PC-9 (cell line): Measurements from ENCODE around the gene CLIC1. TPM values are rescaled to one million over a fixed set of nuclear protein-coding genes. Genes with fewer than 3 reads are reported as not detected.
A peak's percentile ranks its signal among the peaks of the same experiment; 100 is the strongest.

Source experiments
- BruUV-seq: library from RNA; stranded (reverse); fragments of 400-500 nt; replicated peaks from 2 replicates; lab custom pipeline; 2021; lab: Mats Ljungman, UMichigan
- CTCF ChIA-PET: fragments of 300-600 bp; sonication (Branson Sonifier 250); formaldehyde crosslinking; loops from one replicate; lab custom pipeline; 2022; ENCODE audit warnings: antibody characterized with exemption; lab: Charles Lee
- POLR2A ChIA-PET: fragments of 300-600 bp; sonication (Branson Sonifier 250); formaldehyde crosslinking; loops from one replicate; lab custom pipeline; 2022; ENCODE audit warnings: antibody characterized with exemption; ENCODE audit not compliant: unreplicated experiment; lab: Charles Lee
- DNase-seq, 2 experiments: peaks; one replicate each; pipeline versions ENCODE4 v3.0.0 to v3.0.0-alpha.2; 2015 to 2022; ENCODE audit warnings: mixed read lengths in 1 of 2
- H2AFZ ChIP-seq: fragments of 200-600 bp; sonication (generic); 2 replicates; pipeline ENCODE4 v1.8.1; 2017; ENCODE audit warnings: antibody characterized with exemption
- H3F3A ChIP-seq: fragments of 200-600 bp; sonication (generic); 2 replicates; pipeline ENCODE4 v1.8.1; 2017; ENCODE audit warnings: antibody characterized with exemption, mild to moderate bottlenecking, low read depth; ENCODE audit not compliant: insufficient read depth
- H3K27ac ChIP-seq: fragments of 200-600 bp; sonication (generic); 2 replicates; pipeline ENCODE4 v1.6.1; 2016; ENCODE audit warnings: mixed run types
- H3K27me3 ChIP-seq: fragments of 200-600 bp; sonication (generic); 2 replicates; pipeline ENCODE4 v1.6.1; 2016; ENCODE audit warnings: low read depth, mixed run types; ENCODE audit not compliant: insufficient read depth
- H3K36me3 ChIP-seq: fragments of 200-600 bp; sonication (generic); 2 replicates; pipeline ENCODE4 v1.6.1; 2016; ENCODE audit warnings: low read depth, mixed run types
- H3K4me1 ChIP-seq: fragments of 200-600 bp; sonication (generic); replicated peaks from 2 replicates; pipeline ENCODE4 v1.6.1; 2016; ENCODE audit warnings: mixed run types; ENCODE audit not compliant: insufficient read depth
- H3K4me2 ChIP-seq: fragments of 200-600 bp; sonication (generic); 2 replicates; pipeline ENCODE4 v1.6.1; 2017; ENCODE audit warnings: mixed run types
- H3K4me3 ChIP-seq: fragments of 200-600 bp; sonication (generic); 2 replicates; pipeline ENCODE4 v1.6.1; 2016; ENCODE audit warnings: mixed run types
- H3K79me2 ChIP-seq: fragments of 200-600 bp; sonication (generic); 2 replicates; pipeline ENCODE4 v1.6.1; 2017; ENCODE audit warnings: low read depth, mixed run types
- H3K9me2 ChIP-seq: fragments of 200-600 bp; sonication (generic); 2 replicates; pipeline ENCODE4 v1.8.1; 2017; ENCODE audit warnings: mild to moderate bottlenecking; ENCODE audit not compliant: insufficient read depth
- H3K9me3 ChIP-seq: fragments of 200-600 bp; sonication (generic); 2 replicates; pipeline ENCODE4 v1.8.1; 2016; ENCODE audit warnings: low read depth; ENCODE audit not compliant: insufficient read depth
- H4K20me1 ChIP-seq: fragments of 200-600 bp; sonication (generic); 2 replicates; pipeline ENCODE4 v1.8.1; 2017; ENCODE audit not compliant: insufficient read depth
- EZH2 ChIP-seq: fragments of 200-600 bp; sonication (generic); IDR thresholded peaks from 2 replicates; pipeline ENCODE4 v1.8.0; 2017; ENCODE audit warnings: antibody characterized with exemption, low read depth
- intact Hi-C: fragments of 100-400 bp; cut with micrococcal nuclease; formaldehyde crosslinking; loops from one replicate; pipeline ENCODE4 v1.10.0; 2022; ENCODE audit not compliant: unreplicated experiment
- total RNA-seq: library from RNA; stranded (reverse); gene quantifications from 2 replicates; pipeline ENCODE4 v1.2.3, GENCODE V29; 2021
- TF ChIP-seq, protein P1 (sequence below): fragments of 200-600 bp; sonication (generic); conservative IDR thresholded peaks from 2 replicates; pipeline ENCODE4 v1.6.1; 2017; ENCODE audit warnings: mixed run types, antibody characterized with exemption, mild to moderate bottlenecking, moderate library complexity

The CLIC1 gene
- total RNA-seq, 1 experiment from 2014 or later, result 599 TPM

DNA sequence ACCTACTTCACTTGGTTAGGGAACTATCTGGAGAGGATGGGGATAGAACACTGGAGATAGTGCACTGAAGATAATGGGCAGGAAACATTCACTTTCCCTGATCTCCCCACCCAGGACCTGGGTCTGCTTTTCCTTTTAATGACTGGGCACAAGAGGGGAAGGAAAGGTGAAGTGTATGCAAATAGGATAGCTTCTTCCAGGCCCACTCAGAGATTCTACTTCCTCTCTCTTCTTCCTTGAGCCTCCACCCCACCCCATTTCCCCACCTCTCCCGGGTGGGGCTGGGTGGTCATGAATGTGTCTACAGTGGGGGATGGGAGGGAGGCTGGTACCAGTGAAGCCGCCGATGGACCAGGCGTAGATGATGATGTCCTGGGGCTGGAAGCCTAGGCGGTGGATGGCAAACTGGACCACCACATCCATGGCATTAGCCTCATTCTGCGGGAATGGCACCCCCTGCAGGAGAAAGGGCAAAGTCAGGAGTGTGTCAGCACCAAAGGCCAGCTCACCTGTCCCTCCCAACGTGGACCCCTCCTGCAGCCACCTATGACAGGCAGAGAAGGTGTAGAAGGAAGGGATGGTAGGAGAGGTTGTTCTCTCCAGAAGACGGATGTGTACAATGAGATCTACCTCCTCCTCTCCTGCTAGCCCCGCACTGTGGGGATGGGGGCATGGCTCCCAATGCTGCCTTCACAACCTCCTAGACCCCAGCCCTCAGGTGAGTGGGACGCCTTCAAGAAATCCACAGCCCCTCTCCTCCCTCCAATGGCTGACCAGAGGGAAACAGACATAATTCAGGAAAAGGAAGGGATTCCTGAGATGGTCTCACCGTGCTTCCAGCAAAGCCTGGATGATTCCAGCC lies 46.9 kb downstream of the CLIC1 start:
- no peak for TF ChIP-seq EZH2
- TF ChIP-seq, protein P1, sequence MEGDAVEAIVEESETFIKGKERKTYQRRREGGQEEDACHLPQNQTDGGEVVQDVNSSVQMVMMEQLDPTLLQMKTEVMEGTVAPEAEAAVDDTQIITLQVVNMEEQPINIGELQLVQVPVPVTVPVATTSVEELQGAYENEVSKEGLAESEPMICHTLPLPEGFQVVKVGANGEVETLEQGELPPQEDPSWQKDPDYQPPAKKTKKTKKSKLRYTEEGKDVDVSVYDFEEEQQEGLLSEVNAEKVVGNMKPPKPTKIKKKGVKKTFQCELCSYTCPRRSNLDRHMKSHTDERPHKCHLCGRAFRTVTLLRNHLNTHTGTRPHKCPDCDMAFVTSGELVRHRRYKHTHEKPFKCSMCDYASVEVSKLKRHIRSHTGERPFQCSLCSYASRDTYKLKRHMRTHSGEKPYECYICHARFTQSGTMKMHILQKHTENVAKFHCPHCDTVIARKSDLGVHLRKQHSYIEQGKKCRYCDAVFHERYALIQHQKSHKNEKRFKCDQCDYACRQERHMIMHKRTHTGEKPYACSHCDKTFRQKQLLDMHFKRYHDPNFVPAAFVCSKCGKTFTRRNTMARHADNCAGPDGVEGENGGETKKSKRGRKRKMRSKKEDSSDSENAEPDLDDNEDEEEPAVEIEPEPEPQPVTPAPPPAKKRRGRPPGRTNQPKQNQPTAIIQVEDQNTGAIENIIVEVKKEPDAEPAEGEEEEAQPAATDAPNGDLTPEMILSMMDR, result peak; percentile 47; the same call in 1 of the 2 replicates
- DNase-seq, result no peak
- no TSS peak for BruUV-seq
- Histone ChIP-seq H2AFZ (no peak overlapping the region), H3K27ac (no peak overlapping the region), H3K9me3 (no peaks in the 10 kb centered on the region), H3F3A (no peaks in the 10 kb centered on the region; the same call in 1 of the 2 replicates), H3K4me3 (no peak overlapping the region), H3K9me2 (no peaks in the 10 kb centered on the region), H3K79me2 (no peaks in the 10 kb centered on the region), H3K27me3 (no peaks in the 10 kb centered on the region), H3K4me2 (no peak overlapping the region), H4K20me1 (no peaks in the 10 kb centered on the region), H3K36me3 (no peaks in the 10 kb centered on the region), H3K4me1 (no peaks in the 10 kb centered on the region; the same call in 1 of the 2 replicates)
- POLR2A ChIA-PET, result no interaction called here
- intact Hi-C loops, result loop anchor here (10.0 kb wide), 1 partner anchor 185 kb away; the partner anchor contains the start of gene SLC44A4
- CTCF ChIA-PET, result no interaction called here

DNA sequence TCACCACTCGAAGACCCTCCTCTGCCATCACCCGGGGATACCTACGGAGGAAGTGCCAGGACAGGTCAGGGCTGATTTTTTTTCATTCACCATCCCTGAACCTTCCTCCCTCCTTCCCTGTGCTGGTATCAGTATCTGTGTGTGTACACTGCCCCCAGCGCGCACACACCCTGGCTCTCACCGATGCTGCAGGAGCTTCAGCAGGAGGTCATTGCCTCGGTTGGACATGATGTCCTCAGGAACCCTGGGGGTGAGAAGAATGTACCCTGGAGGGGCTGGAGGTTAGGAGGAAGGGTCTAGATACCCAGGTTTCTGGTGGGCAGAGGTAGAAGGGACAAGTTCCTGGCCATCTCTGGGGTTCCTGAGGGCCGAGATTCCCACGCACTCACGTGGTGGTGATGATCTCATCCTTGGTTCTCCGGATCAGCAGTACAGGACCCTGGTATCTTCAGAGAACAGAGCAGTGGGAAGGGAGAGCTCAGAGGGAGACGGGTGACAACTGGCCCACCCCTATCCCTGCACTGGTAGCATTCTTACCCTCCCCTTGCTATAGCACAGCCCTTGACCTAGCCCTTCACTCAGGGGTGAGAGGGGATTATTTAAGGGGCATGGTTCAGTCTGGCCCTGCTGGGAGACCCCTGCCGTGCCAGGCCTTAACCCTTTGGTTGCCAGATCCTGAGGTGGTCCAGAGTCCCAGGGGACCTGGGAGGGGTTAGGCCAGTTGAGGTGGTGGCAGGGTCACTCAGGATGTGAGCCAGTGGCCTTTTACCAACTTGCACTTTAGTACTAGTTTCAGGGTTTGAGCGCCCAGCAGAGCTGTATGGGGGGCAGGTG lies 48.3 kb downstream of the CLIC1 start:
- no peak for DNase-seq

More for the DNA sequence above, 48.3 kb downstream of the CLIC1 start:
- ChIA-PET CTCF (interaction anchor here (1.0 kb wide), 1 partner anchor 50 kb away, joined by 3 read pairs; no protein-coding TSS in a partner anchor), POLR2A (no interaction called here)
- Histone ChIP-seq H4K20me1 (no peaks in the 10 kb centered on the region), H3K27ac (no peak overlapping the region), H3F3A (no peaks in the 10 kb centered on the region; the same call in 1 of the 2 replicates), H3K9me3 (no peaks in the 10 kb centered on the region), H3K4me3 (no peak overlapping the region), H3K9me2 (no peaks in the 10 kb centered on the region), H3K36me3 (no peaks in the 10 kb centered on the region), H3K27me3 (no peaks in the 10 kb centered on the region), H3K4me1 (no peaks in the 10 kb centered on the region; the same call in 1 of the 2 replicates), H2AFZ (no peak overlapping the region), H3K4me2 (no peak overlapping the region), H3K79me2 (no peaks in the 10 kb centered on the region)
- TF ChIP-seq EZH2, result no peak
- TF ChIP-seq, protein P1, result no peak
- intact Hi-C loops, result loop anchor here (10.0 kb wide), 1 partner anchor 187 kb away; the partner anchor contains the start of gene SLC44A4
- BruUV-seq, result no TSS peak
